Epithelial cell of proximal tubule (primary cell): ENCODE results near the gene CEP112. TPM values are rescaled to one million over a fixed set of nuclear protein-coding genes. Genes with fewer than 3 reads are reported as not detected.
"Not testable (repeated sequence)": the region's sequence is repeated elsewhere in the genome, so short reads cannot be mapped to it uniquely, and the experiment has no call there.

Experiments
- DNase-seq: peaks from one replicate; pipeline ENCODE4 v3.0.0-alpha.2; 2011; ENCODE audit warnings: low read depth
- H3K4me3 ChIP-seq: 2 replicates; pipeline ENCODE4 v1.5.1; 2011; ENCODE audit warnings: low read depth, mild to moderate bottlenecking, low read length
- total RNA-seq: library from RNA; depleted of rRNA; stranded (reverse); fragments of >200 nt; gene quantifications from 2 replicates; pipeline ENCODE4 v1.2.3, GENCODE V29; 2015
- TF ChIP-seq, protein P1 (sequence below): conservative IDR thresholded peaks from 2 replicates; pipeline ENCODE4 v1.5.1; 2012; ENCODE audit warnings: low read depth, mild to moderate bottlenecking, low read length

CEP112 gene
- total RNA-seq, 1 donor from 2014 or later = 4.7 TPM

GRCh38 chr17:66167189-66167815 is 24.6 kb downstream of the CEP112 start:
- DNase-seq = no peak
- H3K4me3 ChIP-seq = no peak overlapping the region
- TF ChIP-seq, protein P1, sequence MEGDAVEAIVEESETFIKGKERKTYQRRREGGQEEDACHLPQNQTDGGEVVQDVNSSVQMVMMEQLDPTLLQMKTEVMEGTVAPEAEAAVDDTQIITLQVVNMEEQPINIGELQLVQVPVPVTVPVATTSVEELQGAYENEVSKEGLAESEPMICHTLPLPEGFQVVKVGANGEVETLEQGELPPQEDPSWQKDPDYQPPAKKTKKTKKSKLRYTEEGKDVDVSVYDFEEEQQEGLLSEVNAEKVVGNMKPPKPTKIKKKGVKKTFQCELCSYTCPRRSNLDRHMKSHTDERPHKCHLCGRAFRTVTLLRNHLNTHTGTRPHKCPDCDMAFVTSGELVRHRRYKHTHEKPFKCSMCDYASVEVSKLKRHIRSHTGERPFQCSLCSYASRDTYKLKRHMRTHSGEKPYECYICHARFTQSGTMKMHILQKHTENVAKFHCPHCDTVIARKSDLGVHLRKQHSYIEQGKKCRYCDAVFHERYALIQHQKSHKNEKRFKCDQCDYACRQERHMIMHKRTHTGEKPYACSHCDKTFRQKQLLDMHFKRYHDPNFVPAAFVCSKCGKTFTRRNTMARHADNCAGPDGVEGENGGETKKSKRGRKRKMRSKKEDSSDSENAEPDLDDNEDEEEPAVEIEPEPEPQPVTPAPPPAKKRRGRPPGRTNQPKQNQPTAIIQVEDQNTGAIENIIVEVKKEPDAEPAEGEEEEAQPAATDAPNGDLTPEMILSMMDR = no peak

- DNase-seq = no peak
- no peak overlapping the region for H3K4me3 ChIP-seq
- TF ChIP-seq, protein P1 = peak; percentile 71
Observed at GRCh38 chr17:66165537-66166123, 26.3 kb downstream of the CEP112 start.

- not testable (repeated sequence) for DNase-seq
Observed at GRCh38 chr17:66155055-66155454, 36.9 kb downstream of the CEP112 start.

DNA sequence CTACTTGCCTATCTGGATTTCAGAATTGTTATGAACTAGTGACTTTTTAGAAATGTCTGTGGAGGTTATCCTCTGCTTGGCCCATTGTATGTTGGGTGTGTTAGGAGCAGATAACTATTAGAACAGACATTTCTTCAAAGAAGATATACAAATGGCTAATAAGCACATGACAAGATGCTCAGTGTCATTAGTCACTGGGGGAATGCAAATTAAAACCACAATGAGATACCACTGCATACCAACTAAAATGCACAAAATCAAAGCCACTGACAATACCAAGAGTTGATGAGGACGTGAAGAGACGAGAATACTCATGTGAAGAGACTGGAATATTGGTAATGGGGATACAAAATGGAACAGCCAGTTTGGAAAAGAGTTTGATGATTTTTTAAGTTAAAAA is 39.2 kb downstream of the CEP112 start:
- no peak overlapping the region for H3K4me3 ChIP-seq
- DNase-seq = no peak
- TF ChIP-seq, protein P1 = no peak

More at GRCh38 chr17:66155055-66155454, 36.9 kb downstream of the CEP112 start:
- not testable (repeated sequence) for H3K4me3 ChIP-seq

DNA sequence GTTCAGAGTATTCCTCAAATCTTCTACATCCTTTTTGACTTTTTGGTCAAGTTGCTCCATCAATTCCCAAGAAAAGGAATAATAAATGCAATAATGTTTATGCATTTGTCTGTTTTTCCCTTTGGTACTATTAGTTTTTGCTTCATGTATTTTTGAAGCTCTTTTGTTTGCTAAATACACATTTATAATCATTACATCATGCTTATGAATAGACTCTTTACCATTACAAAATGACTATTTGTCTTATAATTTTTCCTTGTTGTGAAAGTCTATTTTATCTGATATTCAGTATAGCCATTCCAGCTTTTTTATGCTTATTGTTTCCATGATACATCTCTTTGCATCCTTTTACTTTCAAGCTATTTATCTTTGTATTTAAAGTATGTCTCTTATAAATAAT is 41.2 kb downstream of the CEP112 start:
- DNase-seq = no peak
- H3K4me3 ChIP-seq = no peak overlapping the region
- TF ChIP-seq, protein P1 = no peak

DNA sequence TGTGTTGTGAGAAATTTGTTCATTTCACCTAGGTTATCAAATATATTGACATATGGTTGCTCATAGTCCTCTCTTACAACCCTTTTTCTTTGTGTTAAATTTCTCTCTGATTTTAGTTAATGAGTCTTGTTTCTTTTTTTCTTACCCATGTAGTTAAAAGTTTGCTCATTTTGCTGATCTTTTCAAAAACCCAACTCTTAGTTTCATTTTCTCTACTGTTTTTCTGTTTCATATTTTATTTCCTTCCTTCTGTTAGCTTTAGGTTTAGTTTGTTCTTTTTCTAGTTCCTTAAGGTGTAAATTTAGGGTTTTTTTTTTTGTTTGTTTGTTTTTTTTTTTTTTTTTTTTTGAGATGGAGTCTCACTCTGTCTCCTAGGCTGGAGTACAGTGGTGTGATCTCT is 42.4 kb downstream of the CEP112 start:
- DNase-seq = no peak
- H3K4me3 ChIP-seq = no peak overlapping the region
- TF ChIP-seq, protein P1 = no peak

DNA sequence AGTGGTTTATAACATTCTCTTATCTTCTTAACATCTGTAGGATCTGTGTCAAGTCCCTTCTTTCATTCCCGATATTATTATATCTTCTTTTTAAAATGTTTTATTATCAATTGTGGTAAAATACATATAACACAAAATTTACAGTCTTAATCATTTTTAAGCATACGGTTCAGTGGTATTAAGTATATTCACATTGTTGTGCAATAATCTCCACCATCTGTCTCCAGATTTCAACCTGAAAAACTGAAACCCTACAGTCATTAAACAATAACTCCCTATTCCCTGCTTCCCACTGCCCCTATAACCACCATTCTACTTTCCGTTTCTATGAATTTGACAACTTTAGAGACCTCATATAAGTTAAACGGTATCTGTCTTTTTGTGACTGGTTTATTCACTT is 45.5 kb downstream of the CEP112 start:
- no peak for DNase-seq
- TF ChIP-seq, protein P1 = no peak
- H3K4me3 ChIP-seq = no peak overlapping the region
